GM23338 (cell line): ENCODE measurements around the gene HMCES. TPM values are rescaled to one million over a fixed set of nuclear protein-coding genes. Genes with fewer than 3 reads are reported as not detected.

ENCODE experiments used
- ATAC-seq: fragments of 200-7000 bp; cut with Tn5 transposase; 3 replicates; pipeline ENCODE4 v1.9.1; 2020
- DNase-seq: peaks from one replicate; pipeline ENCODE4 v3.0.0-alpha.2; 2015; ENCODE audit warnings: low spot score
- H2AFZ ChIP-seq: fragments of 200-600 bp; sonication (generic); 2 replicates; pipeline ENCODE4 v1.8.0; 2016; ENCODE audit warnings: antibody characterized with exemption, mild to moderate bottlenecking, moderate library complexity
- H3F3A ChIP-seq: fragments of 200-600 bp; sonication (generic); replicated peaks from 2 replicates; pipeline ENCODE4 v1.8.0; 2017; ENCODE audit warnings: antibody characterized with exemption, mixed run types, low read depth
- H3K27ac ChIP-seq: fragments of 200-600 bp; sonication (generic); 2 replicates; pipeline ENCODE4 v1.6.1; 2016; ENCODE audit warnings: low read depth
- H3K27me3 ChIP-seq: fragments of 200-600 bp; sonication (generic); 2 replicates; pipeline ENCODE4 v1.8.0; 2016; ENCODE audit warnings: mild to moderate bottlenecking, mixed run types, moderate library complexity; ENCODE audit not compliant: insufficient read depth
- H3K36me3 ChIP-seq: fragments of 200-600 bp; sonication (generic); 2 replicates; pipeline ENCODE4 v1.8.0; 2016; ENCODE audit warnings: mild to moderate bottlenecking; ENCODE audit not compliant: insufficient read depth
- H3K4me1 ChIP-seq: fragments of 200-600 bp; sonication (generic); 2 replicates; pipeline ENCODE4 v1.8.0; 2016; ENCODE audit warnings: mild to moderate bottlenecking, moderate library complexity; ENCODE audit not compliant: insufficient read depth
- H3K4me2 ChIP-seq: fragments of 200-600 bp; sonication (generic); 2 replicates; pipeline ENCODE4 v1.7.1; 2017; ENCODE audit warnings: mixed run types
- H3K4me3 ChIP-seq: fragments of 200-600 bp; sonication (generic); 2 replicates; pipeline ENCODE4 v1.6.1; 2016; ENCODE audit warnings: mixed run types
- H3K79me2 ChIP-seq: fragments of 200-600 bp; sonication (generic); replicated peaks from 2 replicates; pipeline ENCODE4 v1.8.0; 2017; ENCODE audit warnings: mild to moderate bottlenecking; ENCODE audit not compliant: insufficient read depth
- H3K9me2 ChIP-seq: fragments of 200-600 bp; sonication (generic); 2 replicates; pipeline ENCODE4 v1.8.0; 2017; ENCODE audit not compliant: insufficient read depth
- H4K20me1 ChIP-seq: fragments of 200-600 bp; sonication (generic); replicated peaks from 2 replicates; pipeline ENCODE4 v1.8.0; 2017; ENCODE audit warnings: mild to moderate bottlenecking; ENCODE audit not compliant: insufficient read depth
- H3K27ac Mint-ChIP-seq: 2 replicates; pipeline ENCODE4 v1.8.0; 2020; ENCODE audit warnings: inconsistent platforms, mild to moderate bottlenecking, moderate library complexity, mixed read lengths
- H3K27me3 Mint-ChIP-seq: 3 replicates; pipeline ENCODE4 v1.8.0; 2022; ENCODE audit warnings: low read depth, mild to moderate bottlenecking, moderate library complexity, mixed read lengths, inconsistent platforms; ENCODE audit not compliant: insufficient read depth, poor library complexity
- H3K36me3 Mint-ChIP-seq: 3 replicates; pipeline ENCODE4 v1.8.0; 2021; ENCODE audit warnings: low read depth, mild to moderate bottlenecking, inconsistent platforms, moderate library complexity, mixed read lengths
- H3K4me1 Mint-ChIP-seq: 3 replicates; pipeline ENCODE4 v1.8.0; 2020; ENCODE audit warnings: mild to moderate bottlenecking, inconsistent platforms, mixed read lengths
- H3K4me3 Mint-ChIP-seq: 3 replicates; pipeline ENCODE4 v1.8.0; 2021; ENCODE audit warnings: moderate library complexity, mild to moderate bottlenecking, inconsistent platforms, mixed read lengths
- H3K9me3 Mint-ChIP-seq: 3 replicates; pipeline ENCODE4 v1.8.0; 2020; ENCODE audit warnings: moderate library complexity, mild to moderate bottlenecking, inconsistent platforms, mixed read lengths
- CREB1 ChIP-seq: fragments of 250-450 bp; sonication (Bioruptor Pico); IDR thresholded peaks from 2 replicates; pipeline ENCODE4 v1.5.0; 2020; ENCODE audit warnings: low read depth, mild to moderate bottlenecking, moderate library complexity
- ETS1 ChIP-seq: IDR thresholded peaks from 2 replicates; pipeline ENCODE4 v1.6.1; 2016; ENCODE audit warnings: antibody characterized with exemption
- EZH2 ChIP-seq: fragments of 200-600 bp; sonication (generic); IDR thresholded peaks from one replicate; pipeline ENCODE4 v1.8.0; 2017; ENCODE audit warnings: antibody characterized with exemption, mild to moderate bottlenecking, low read depth; ENCODE audit not compliant: unreplicated experiment
- EZH2phosphoT487 ChIP-seq: fragments of 200-600 bp; sonication (generic); IDR thresholded peaks from one replicate; pipeline ENCODE4 v1.8.1; 2018; ENCODE audit warnings: antibody characterized with exemption; ENCODE audit not compliant: unreplicated experiment
- NANOG ChIP-seq: IDR thresholded peaks from 2 replicates; pipeline ENCODE4 v1.6.1; 2016; ENCODE audit warnings: antibody characterized with exemption, borderline replicate concordance
- POLR2AphosphoS5 ChIP-seq: IDR thresholded peaks from 2 replicates; pipeline ENCODE4 v1.6.1; 2016; ENCODE audit warnings: antibody characterized with exemption, low read depth
- STAT1 ChIP-seq: IDR thresholded peaks from one replicate; pipeline ENCODE4 v1.6.1; 2016; ENCODE audit warnings: antibody characterized with exemption; ENCODE audit not compliant: unreplicated experiment
- ZNF114 ChIP-seq: fragments of 250-450 bp; sonication (Bioruptor Pico); IDR thresholded peaks from 2 replicates; pipeline ENCODE4 v1.5.0; 2020; ENCODE audit warnings: mild to moderate bottlenecking, moderate library complexity
- ZNF331 ChIP-seq: fragments of 250-450 bp; sonication (Bioruptor Pico); IDR thresholded peaks from 2 replicates; pipeline ENCODE4 v1.5.0; 2020; ENCODE audit warnings: low read depth, mild to moderate bottlenecking, moderate library complexity
- polyA plus RNA-seq: library from polyadenylated mRNA; unstranded; fragments of >200 nt; fragmentation: Nextera tagmentation; extraction: Ambion mirVana; gene quantifications from 2 replicates; pipeline ENCODE4 v1.2.1, GENCODE V29; 2016
- total RNA-seq: library from RNA; depleted of rRNA; stranded (reverse); fragments of >200 nt; shearing (Covaris generic); gene quantifications from 2 replicates; pipeline ENCODE4 v1.2.3, GENCODE V29; 2014
- TF ChIP-seq, protein P1 (sequence below): fragments of 250-450 bp; sonication (Bioruptor Pico); IDR thresholded peaks from 2 replicates; pipeline ENCODE4 v1.5.0; 2020; ENCODE audit warnings: mild to moderate bottlenecking, moderate library complexity

HMCES gene
- total and polyA plus RNA-seq, 2 experiments from 2014 or later: 36.5 to 44.5 TPM

GRCh38 chr3:129304962-129305222 is 26.2 kb downstream of the HMCES start:
- Histone ChIP-seq H2AFZ (no peak overlapping the region), H3K79me2 (no peaks in the 10 kb centered on the region), H3K36me3 (0 out of 2 replicates have a peak, but pooled peaks cover 4% of the 10 kb centered on the region), H3K4me3 (0 out of 2 replicates have a peak overlapping the region, but pooled peaks have one; percentile 16), H3F3A (peaks cover 9% of the 10 kb centered on the region), H4K20me1 (no peaks in the 10 kb centered on the region), H3K27ac (peak overlapping the region; percentile 94), H3K27me3 (no peaks in the 10 kb centered on the region), H3K9me2 (no peaks in the 10 kb centered on the region), H3K4me1 (peaks cover 20% of the 10 kb centered on the region), H3K4me2 (peak overlapping the region; percentile 48)
- DNase-seq: no peak
- no peak for TF ChIP-seq EZH2phosphoT487
- no peak overlapping the region for H3K4me3 Mint-ChIP-seq
- peaks cover 5% of the 10 kb centered on the region for H3K27me3 Mint-ChIP-seq
- peak overlapping the region; percentile 69 for H3K27ac Mint-ChIP-seq
- peaks cover 32% of the 10 kb centered on the region for H3K36me3 Mint-ChIP-seq
- ATAC-seq: peak; percentile 9
- H3K4me1 Mint-ChIP-seq: peaks cover 23% of the 10 kb centered on the region
- H3K9me3 Mint-ChIP-seq: no peaks in the 10 kb centered on the region

GRCh38 chr3:129305592-129306091 is 27.0 kb downstream of the HMCES start:
- Histone ChIP-seq H2AFZ (no peak overlapping the region), H3K4me2 (peak overlapping the region; percentile 18; the same call in 1 of the 2 replicates), H3K79me2 (no peaks in the 10 kb centered on the region), H3K27me3 (no peaks in the 10 kb centered on the region), H3K36me3 (0 out of 2 replicates have a peak, but pooled peaks cover 4% of the 10 kb centered on the region), H4K20me1 (no peaks in the 10 kb centered on the region), H3K9me2 (no peaks in the 10 kb centered on the region), H3K4me3 (peak overlapping the region; percentile 9; the same call in 1 of the 2 replicates), H3F3A (peaks cover 9% of the 10 kb centered on the region), H3K27ac (peak overlapping the region; percentile 94), H3K4me1 (peaks cover 20% of the 10 kb centered on the region)
- peaks cover 31% of the 10 kb centered on the region for H3K36me3 Mint-ChIP-seq
- H3K27ac Mint-ChIP-seq: peak overlapping the region; percentile 98
- DNase-seq (peak; percentile 100), ATAC-seq (peak; percentile 94)
- H3K4me1 Mint-ChIP-seq: peaks cover 23% of the 10 kb centered on the region
- peaks cover 6% of the 10 kb centered on the region for H3K27me3 Mint-ChIP-seq
- peak overlapping the region; percentile 70 for H3K4me3 Mint-ChIP-seq
- no peaks in the 10 kb centered on the region for H3K9me3 Mint-ChIP-seq
- peak; percentile 70 for TF ChIP-seq POLR2AphosphoS5
- TF ChIP-seq EZH2phosphoT487: no peak
- TF ChIP-seq CREB1 (CRISPR knock-in tag): peak; percentile 66

DNA sequence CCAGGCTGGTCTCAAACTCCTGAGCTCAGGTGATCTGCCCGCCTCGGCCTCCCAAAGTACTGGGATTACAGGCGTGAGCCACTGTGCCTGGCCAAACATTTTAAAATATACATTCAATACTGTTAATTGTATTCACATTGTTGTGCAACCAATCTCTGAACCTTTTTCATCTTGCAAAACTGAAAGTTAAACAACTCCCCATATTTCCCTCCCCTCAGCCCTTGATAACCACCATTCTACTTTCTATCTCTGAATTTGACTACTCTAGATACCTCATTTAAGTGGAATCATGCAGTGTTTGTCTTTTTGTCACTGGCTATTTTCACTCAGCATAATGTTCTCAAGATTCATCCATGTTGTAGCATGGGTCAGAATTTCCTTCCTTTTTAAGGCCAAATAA is 30.0 kb downstream of the HMCES start:
- no peaks in the 10 kb centered on the region for H3K27me3 ChIP-seq
- DNase-seq (no peak), ATAC-seq (no peak)
- peaks cover 14% of the 10 kb centered on the region for H3K27me3 Mint-ChIP-seq
- no peaks in the 10 kb centered on the region for H3K36me3 ChIP-seq
- no peak overlapping the region for H3K4me2 ChIP-seq
- H2AFZ ChIP-seq: no peak overlapping the region
- no peaks in the 10 kb centered on the region for H3K79me2 ChIP-seq
- H4K20me1 ChIP-seq: no peaks in the 10 kb centered on the region
- no peak overlapping the region for H3K27ac Mint-ChIP-seq
- H3K4me1 Mint-ChIP-seq: peaks cover 25% of the 10 kb centered on the region
- H3F3A ChIP-seq: peaks cover 9% of the 10 kb centered on the region
- no peaks in the 10 kb centered on the region; the same call in 2 of the 3 replicates for H3K9me3 Mint-ChIP-seq
- H3K4me3 ChIP-seq: no peak overlapping the region
- no peak overlapping the region for H3K27ac ChIP-seq
- no peak overlapping the region; the same call in 2 of the 3 replicates for H3K4me3 Mint-ChIP-seq
- no peaks in the 10 kb centered on the region for H3K9me2 ChIP-seq
- H3K4me1 ChIP-seq: peaks cover 20% of the 10 kb centered on the region
- peaks cover 12% of the 10 kb centered on the region for H3K36me3 Mint-ChIP-seq
- TF ChIP-seq ZNF114 (CRISPR knock-in tag): no peak
- TF ChIP-seq STAT1: no peak
- no peak for TF ChIP-seq EZH2phosphoT487
- no peak for TF ChIP-seq EZH2
- TF ChIP-seq ZNF331 (CRISPR knock-in tag): no peak
- TF ChIP-seq POLR2AphosphoS5: no peak
- no peak for TF ChIP-seq NANOG
- TF ChIP-seq ETS1: no peak
- TF ChIP-seq, protein P1, sequence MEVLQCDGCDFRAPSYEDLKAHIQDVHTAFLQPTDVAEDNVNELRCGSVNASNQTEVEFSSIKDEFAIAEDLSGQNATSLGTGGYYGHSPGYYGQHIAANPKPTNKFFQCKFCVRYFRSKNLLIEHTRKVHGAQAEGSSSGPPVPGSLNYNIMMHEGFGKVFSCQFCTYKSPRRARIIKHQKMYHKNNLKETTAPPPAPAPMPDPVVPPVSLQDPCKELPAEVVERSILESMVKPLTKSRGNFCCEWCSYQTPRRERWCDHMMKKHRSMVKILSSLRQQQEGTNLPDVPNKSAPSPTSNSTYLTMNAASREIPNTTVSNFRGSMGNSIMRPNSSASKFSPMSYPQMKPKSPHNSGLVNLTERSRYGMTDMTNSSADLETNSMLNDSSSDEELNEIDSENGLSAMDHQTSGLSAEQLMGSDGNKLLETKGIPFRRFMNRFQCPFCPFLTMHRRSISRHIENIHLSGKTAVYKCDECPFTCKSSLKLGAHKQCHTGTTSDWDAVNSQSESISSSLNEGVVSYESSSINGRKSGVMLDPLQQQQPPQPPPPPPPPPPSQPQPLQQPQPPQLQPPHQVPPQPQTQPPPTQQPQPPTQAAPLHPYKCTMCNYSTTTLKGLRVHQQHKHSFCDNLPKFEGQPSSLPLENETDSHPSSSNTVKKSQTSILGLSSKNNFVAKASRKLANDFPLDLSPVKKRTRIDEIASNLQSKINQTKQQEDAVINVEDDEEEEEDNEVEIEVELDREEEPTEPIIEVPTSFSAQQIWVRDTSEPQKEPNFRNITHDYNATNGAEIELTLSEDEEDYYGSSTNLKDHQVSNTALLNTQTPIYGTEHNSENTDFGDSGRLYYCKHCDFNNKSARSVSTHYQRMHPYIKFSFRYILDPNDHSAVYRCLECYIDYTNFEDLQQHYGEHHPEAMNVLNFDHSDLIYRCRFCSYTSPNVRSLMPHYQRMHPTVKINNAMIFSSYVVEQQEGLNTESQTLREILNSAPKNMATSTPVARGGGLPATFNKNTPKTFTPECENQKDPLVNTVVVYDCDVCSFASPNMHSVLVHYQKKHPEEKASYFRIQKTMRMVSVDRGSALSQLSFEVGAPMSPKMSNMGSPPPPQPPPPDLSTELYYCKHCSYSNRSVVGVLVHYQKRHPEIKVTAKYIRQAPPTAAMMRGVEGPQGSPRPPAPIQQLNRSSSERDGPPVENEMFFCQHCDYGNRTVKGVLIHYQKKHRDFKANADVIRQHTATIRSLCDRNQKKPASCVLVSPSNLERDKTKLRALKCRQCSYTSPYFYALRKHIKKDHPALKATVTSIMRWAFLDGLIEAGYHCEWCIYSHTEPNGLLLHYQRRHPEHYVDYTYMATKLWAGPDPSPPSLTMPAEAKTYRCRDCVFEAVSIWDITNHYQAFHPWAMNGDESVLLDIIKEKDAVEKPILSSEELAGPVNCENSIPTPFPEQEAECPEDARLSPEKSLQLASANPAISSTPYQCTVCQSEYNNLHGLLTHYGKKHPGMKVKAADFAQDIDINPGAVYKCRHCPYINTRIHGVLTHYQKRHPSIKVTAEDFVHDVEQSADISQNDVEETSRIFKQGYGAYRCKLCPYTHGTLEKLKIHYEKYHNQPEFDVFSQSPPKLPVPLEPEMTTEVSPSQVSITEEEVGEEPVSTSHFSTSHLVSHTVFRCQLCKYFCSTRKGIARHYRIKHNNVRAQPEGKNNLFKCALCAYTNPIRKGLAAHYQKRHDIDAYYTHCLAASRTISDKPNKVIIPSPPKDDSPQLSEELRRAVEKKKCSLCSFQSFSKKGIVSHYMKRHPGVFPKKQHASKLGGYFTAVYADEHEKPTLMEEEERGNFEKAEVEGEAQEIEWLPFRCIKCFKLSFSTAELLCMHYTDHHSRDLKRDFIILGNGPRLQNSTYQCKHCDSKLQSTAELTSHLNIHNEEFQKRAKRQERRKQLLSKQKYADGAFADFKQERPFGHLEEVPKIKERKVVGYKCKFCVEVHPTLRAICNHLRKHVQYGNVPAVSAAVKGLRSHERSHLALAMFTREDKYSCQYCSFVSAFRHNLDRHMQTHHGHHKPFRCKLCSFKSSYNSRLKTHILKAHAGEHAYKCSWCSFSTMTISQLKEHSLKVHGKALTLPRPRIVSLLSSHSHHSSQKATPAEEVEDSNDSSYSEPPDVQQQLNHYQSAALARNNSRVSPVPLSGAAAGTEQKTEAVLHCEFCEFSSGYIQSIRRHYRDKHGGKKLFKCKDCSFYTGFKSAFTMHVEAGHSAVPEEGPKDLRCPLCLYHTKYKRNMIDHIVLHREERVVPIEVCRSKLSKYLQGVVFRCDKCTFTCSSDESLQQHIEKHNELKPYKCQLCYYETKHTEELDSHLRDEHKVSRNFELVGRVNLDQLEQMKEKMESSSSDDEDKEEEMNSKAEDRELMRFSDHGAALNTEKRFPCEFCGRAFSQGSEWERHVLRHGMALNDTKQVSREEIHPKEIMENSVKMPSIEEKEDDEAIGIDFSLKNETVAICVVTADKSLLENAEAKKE: no peak
